ENCODE results near the gene MACROD1.

DNA sequence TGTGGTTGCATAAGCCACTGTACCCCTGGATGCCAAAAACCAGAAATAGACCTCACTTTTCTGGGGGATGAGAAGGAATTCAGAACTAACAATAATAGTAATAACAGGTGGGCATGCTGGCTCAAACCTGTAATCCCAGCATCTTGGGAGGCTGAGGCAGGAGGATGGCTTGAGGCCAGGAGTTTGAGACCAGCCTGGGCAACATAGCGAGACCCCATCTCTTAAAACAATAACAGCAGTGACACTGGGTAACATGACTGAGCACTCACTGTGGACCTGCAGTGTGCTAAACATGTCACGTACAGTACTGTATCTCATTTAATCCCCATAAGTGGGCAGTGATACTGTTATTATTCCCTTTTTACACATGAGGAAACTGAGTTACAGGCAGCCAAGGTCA, 120.2 kb downstream of the MACROD1 start:
- TF ChIP-seq, protein P1, sequence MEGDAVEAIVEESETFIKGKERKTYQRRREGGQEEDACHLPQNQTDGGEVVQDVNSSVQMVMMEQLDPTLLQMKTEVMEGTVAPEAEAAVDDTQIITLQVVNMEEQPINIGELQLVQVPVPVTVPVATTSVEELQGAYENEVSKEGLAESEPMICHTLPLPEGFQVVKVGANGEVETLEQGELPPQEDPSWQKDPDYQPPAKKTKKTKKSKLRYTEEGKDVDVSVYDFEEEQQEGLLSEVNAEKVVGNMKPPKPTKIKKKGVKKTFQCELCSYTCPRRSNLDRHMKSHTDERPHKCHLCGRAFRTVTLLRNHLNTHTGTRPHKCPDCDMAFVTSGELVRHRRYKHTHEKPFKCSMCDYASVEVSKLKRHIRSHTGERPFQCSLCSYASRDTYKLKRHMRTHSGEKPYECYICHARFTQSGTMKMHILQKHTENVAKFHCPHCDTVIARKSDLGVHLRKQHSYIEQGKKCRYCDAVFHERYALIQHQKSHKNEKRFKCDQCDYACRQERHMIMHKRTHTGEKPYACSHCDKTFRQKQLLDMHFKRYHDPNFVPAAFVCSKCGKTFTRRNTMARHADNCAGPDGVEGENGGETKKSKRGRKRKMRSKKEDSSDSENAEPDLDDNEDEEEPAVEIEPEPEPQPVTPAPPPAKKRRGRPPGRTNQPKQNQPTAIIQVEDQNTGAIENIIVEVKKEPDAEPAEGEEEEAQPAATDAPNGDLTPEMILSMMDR (IDR thresholded peaks at IDR 0.05) = no peak
- no peak for TF ChIP-seq POLR2A (IDR thresholded peaks at IDR 0.05)
